HG02759 (cell line): ENCODE data around the gene NPDC1.
"Not testable (repeated sequence)": the region's sequence is repeated elsewhere in the genome, so short reads cannot be mapped to it uniquely, and the experiment has no call there.

Experiments used
- ATAC-seq: cut with Tn5 transposase; IDR thresholded peaks from one replicate; pipeline ENCODE4 v1.9.1; 2021; ENCODE audit warnings: mild to moderate bottlenecking, moderate library complexity; ENCODE audit not compliant: unreplicated experiment

NPDC1 gene

DNA sequence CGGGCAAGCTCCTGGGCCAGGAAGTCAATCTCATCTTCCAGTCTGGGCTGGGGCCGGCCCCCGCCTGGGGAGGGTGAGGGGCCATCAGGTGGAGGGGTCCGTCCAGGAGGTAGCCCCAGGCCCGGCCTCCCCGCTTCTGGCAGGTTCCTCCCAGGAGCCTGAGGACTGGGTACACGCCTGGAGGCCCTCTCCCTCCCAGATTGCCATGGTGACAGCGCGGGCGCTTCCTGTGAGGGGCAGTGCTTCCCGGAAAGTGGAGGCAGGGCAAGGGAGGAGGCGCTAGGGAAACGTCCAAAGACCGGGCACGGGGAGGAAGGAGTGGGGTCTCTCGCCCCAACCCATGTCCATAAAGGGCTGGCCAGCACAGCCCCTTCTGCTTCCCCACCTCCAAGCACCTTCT is 4.9 kb downstream of the NPDC1 start:
- ATAC-seq: no peak

DNA sequence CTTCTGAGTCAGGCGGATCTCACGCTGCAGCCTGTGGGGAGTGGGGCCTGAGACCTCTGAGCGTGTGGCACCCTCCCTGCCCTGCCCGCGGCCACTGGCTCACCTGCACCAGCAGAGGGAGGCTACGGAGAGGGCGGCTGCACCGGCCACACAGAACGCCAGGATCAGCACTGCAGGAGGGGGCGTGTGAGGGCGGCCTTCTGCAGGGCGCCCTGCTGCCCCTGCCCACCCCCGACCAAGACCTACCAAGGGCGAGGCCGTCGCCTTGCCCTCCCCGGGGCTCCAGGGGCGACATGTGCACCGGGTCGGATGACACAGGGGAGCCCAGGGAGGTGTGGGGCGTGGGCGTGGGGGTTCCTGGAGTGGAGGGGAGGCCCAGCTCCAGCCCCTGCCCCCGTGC is 5.4 kb downstream of the NPDC1 start:
- ATAC-seq: no peak

DNA sequence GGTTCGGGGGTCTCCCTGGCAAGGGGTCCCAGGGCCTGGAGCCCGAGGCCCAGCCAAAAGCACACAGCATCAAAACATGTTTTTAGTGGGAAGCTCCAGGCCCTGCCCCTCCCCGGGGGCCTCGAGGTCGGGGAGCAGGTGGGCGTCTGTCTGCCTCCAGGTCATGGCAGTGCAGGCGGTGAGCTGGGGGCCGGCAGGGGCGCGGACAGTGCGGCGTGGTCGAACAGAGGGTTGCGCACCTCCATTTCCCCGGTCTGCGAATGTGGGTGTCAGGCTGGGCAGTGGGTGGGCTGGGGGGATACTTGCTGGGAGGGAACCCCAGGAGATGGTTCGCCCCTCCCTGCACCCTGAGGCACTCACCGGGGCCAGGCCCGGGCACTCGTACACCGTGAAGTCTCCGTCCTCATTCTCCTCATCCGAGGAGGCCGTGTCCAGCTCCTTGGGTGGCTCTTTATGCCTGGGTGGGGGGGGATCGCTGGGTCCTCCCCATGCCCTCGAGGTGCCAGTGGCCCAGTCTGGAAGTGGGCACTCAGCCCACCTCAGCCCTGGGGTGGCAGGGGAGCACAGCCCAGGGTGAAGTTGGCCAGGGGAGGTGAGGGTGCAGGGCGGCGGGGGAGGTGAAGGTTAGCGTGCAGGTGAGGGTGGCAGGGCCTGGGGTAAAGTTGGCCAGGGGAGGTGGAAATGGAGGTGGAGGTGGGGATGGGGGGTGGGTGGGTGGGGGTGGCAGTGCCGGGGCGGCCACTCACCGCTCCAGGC is 6.2 kb downstream of the NPDC1 start:
- ATAC-seq: no peak

DNA sequence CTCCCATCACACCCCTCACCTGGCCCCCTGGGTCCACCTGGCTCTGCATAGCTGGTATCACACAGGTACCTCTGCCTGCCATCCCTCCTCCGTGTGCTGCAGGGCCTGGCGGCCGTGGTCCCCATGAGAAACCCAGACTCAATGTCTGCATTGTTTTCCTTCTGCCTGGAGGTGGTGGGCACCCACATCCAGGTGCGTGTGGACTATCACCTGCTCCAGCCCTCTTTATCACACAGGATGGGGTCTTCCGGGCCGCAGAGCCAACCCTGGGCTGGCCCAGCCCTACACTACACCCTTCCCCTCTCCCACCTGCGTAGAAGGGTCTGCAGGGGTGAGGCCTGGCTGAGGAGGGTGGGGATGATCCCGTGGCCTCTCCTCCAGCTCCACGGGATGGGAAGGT is 7.1 kb downstream of the NPDC1 start:
- ATAC-seq: no peak

DNA sequence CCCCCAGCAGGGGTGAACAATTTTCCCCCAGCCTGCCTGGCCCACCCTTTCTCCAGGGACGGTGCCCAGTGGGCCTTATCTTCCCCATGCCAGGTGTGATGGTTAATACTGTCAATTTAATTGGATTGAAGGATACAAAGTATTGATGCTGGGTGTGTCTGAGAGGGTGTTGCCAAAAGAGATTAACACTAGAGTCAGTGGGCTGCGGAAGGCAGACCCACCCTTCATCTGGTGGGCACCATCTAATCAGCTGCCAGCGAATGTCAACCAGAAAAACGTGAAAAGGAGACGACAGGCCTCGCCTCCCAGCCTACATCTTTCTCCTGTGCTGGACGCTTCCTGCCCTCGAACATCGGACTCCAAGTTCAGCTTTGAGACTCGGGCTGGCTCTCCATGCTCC is 8.5 kb downstream of the NPDC1 start:
- no peak for ATAC-seq

DNA sequence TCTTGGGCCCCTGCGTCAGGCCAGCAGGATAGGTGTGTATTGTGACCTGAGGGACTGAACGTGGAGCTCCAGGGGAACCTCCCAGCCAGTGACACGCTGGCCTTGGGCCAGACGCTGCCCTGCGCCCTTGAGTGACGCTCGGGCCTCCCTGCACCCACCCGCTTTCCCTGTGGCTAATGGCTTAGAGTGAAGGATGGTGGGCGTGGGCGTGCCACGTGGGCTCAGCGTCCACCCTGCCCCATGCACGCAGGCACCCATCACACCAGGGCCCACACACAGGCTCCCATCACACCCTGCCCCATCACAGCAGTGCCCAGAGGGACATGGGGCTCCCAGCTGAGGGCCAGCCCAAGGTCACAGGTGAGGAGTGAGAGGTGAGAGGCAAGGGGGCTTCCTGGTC is 8.9 kb downstream of the NPDC1 start:
- no peak for ATAC-seq

DNA sequence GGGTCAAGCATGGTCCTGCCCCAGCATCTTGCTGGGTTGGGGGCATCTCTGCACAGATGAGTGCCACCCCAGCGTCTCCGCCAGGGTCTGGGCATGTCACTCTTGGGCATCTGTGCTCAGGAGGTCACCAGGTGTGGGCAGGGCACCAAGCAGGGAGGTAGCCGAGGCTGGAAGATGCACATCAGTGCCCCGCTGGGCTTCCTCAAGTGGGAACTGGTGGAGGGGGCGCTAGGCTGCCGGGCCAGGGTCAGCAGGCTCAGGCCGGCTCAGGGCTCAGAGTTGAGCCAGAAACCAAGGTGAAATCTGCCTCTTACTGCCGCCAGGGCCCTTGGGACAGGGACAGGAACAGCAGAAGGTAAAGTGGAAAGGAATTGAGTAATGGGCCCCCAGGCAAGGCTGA is 10.0 kb downstream of the NPDC1 start:
- ATAC-seq: no peak

DNA sequence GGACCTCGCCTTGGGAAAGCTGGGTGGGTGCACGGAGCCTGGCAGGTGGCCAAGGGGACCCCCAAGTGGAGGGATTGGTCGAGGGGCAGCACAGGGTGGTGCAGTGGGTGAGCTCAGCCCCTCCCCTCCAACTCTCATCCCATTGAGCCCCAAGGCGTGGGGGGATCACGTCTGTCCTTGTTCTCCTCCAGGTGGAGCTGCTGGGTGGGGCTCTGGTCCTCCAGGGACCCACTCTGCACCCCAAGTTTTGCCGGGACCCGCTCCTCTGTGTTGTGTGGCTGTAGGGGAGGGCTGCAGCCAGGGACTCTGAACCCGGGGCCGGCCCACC is 10.5 kb downstream of the NPDC1 start:
- ATAC-seq: no peak

DNA sequence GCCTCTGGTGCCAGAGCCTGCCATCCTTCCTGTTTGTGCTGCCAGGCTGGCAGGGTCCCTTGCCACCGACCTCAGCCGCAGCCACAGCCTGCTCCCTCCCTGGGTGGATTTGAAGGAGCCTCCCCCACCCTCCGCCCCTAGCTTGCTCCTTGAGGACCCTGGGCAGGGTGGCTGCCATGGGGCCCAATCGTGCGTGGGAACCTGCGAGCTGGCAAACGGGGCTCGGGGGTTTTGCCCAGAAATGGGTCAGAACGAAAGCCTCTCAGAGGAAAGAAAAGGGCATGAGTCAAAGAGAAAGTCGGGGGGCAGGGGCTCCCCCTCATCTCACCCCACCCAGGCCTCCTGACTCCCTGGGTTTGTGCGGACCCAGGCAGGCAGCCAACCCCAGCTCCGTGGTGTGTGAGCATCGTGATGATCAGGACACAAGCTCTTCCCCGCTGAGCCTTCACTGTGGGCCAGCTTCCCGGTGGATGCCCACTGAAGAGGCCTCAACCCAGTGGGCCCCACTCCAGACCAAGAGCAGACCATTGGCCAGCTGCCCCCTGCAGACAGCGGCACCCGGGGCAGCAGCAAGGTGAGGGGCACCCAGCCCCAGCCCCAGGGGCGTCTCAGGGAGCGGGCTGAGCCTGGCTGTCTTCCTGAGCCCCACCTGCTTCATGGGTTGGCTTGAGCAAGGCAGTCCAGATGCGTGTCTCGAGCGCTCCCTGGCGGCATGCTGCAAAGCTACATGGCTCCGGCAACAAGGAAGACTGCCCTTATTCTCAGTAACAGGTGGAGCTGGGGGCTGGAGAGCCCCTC is 11.1 kb downstream of the NPDC1 start:
- peak; percentile 64 for ATAC-seq

DNA sequence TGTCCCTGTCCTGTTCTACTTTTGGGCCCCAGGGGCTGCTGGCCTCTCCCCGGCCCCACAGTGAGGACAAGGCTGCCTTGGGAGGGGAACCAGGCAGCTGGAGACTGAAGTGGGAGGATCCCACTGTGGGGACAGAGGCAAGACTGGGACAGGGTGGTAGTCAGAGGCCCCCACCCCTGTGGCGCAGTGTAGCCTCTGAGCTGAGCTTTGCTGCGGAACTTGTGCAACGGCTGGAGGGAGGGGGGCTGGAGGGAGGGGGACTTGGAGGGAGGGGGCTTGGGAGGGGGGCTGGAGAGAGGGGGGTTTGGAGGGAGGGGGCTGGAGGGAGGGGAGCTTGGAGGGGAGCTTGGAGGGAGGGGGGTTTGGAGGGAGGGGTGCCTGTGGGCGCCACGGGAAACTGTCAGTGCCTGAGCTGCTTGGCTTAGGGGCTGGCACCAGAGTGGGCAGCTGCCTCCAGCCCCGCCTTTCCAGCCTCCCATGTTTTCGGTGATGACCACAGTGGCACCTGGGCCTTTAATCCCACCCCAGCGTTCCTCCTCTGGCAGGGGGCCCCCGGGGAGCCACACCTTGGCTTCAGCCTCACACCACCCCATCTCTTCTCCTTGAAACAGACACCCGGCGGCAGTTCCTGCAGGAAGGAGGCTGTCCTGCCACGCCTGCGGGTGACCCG is 11.8 kb downstream of the NPDC1 start:
- ATAC-seq: peak; percentile 16

DNA sequence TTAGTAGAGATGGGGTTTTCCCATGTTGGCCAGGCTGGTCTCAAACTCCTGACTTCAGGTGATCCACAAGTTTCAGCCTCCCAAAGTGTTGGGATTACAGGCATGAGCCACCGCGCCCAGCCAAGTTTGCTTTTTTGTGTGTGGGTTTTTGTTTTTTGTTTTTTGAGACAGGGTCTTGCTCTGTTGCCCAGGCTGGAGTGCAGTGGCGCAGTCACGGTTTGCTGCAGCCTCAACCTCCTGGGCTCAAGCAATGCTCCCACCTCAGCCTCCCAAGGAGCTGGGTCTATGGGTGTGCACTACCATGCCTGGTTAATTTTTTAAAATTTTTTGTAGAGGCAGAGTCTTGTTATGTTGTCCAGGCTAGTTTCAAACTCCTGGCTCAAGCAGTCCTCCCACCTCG is 12.5 kb downstream of the NPDC1 start:
- ATAC-seq: not testable (repeated sequence)

DNA sequence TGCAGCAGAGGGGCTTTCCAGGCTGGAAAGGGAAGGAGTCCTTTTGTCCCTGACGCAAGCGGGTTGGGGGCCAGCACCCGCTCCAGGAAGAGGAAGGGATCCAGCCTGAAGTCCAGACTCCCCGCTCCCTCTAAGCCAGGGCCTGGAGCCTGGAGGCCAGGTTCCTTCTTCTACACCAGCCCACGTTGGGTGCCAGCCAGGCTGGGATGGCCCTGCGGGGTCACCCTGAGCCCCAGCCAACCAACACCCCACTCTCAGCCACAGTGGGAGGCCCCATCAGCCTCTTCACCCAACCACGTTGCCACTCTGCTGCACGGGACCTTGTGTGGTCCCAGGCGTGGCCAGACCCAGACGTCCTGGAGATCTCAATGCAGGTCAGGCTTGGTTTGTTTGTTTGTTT is 13.1 kb downstream of the NPDC1 start:
- no peak for ATAC-seq

DNA sequence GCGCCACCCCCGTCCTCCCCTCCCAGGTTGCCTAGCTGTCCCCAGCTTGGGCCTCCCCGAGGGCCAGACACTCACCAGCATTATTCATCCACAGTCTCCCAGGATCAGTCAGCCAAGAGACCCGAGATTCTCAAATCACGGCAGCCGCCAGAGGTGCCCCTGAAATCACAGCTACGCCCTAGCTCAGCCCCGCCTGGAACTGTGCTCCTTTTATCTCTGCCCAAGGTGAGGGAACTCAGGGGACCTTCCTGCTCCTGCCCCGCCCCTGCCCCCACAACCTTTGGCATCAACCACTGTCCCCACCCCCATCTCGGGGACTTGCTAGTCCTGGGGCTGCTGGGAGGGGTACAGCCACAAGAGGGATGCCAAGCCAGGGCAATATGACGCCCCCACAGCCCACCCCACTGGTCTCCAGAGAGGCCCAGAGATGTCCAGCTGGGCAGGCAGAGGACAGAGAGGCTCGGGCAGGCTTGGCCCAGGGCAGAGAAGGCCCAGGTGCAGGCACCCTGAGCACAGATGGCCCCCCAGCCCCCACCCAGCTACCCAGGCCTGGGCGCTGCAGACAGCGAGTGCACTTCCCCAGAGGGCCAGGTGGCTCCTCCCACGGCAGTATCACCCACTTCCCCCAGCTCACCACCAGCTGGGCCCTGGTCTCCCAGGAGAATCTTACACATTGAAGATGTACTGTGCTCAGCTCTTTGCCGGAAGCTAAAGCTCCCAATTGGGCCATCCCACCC is 13.9 kb downstream of the NPDC1 start, which contains the start of gene FUT7:
Gene FUT7 (minus strand): TSS at position 185 of the 737 bp plus-strand sequence. CDS start 97 bp downstream, at position 88.
- no peak for ATAC-seq

DNA sequence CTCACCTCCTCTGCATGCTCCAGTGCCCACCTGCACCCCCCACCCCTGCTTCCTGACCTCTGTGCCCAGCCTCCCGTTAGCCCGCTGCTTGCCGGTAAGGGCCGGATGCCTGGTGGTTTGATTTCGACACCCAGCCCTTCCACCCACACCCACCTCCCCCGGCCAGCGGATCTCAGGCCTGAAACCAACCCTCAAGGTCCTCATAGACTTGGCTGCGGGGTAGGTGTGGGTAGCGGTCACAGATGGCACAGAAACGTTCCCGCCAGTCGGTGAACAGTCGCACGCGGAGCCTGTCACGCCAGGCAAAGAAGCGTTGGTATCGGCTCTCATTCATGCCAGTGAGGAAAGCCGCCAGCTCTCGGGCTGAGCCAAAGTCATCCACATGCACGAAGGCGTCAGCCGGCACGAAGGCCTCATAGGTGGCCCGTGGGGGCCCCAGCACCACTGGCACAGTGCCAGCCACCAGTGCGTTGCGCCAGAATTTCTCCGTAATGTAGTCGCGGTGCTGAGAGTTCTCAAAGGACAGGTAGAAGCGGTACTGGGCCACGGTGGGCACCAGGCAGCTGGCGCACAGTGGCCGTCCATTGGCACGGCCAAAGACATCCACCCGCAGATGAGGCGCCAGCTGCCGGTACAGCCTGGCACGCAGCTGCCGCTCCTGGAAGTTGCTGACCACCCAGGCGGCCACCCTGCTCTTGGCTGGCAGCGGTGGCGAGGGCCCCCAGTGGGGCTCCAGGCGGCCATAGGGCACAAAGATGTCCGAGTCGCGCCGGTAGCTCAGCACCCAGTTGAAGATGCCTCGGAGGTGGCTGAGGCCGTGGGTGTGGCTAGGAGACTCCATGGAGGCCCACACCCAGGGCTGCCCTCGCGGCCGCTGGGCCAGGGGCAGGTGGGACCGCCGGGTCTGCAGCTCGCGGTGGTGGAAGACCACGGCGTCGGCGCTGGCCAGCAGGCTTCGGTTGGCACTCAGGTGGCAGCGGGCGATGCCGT is 15.1 kb downstream of the NPDC1 start:
- no peak for ATAC-seq

DNA sequence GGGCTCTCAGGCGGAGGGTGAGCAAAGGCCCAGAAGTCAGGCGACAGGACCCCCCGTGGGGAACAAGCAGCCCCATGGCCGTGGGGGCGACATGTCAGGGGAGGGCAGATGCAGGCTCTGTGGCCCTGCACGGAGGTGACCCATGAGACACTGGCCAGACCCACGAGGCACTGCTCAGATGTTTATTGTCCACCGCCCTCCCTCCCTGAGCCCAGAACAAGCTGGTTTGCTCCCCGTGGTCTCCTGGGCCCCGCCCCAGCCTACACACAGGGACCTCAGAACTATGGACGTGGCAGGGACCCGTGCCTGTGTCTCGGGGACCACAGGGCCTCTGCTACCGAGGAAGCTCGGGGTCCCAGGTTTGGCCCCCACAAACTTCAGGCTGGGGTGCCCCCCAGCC is 16.0 kb downstream of the NPDC1 start:
- no peak for ATAC-seq

DNA sequence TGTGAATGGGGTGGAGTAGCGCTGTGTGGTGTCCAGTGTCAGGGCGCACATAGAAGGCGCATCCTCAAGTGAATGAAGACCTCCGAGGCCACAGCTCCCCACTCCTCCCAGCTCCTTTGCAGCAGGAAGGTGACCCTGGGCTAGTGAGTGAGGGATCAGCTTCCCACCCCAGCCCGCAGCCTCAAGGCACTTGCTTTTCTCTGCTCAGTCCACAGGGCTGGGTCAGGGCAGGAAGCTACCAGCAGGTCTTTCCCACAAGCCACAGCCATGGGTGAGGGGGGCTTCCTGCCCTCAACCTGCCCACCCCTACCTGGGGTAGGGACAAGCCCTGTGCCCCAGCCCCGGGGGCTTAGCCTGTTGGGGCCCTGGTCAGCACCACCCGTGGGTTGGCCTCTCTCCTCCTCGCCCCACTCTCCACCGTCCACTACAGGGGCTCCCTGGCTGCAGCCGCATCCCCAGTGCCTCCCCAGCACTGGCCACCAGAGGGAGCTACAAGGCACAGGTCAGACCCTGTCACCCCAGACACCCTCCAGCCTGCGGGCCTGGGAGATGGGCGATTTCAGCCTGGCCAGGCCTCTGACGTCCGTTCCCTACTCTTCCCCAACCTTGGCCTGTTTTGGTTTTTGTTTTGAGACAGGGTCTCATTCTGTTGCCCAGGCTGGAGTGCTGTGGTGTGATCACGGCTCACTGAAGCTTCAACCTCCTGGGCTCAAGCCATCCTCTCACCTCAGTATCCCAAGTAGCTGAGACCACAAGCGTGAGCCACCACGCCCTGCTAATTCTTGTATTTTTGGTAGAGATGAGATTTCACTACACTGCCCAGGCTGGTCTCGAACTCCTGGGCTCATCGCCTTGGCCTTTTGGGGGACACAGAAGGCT is 16.7 kb downstream of the NPDC1 start:
- ATAC-seq: no peak

DNA sequence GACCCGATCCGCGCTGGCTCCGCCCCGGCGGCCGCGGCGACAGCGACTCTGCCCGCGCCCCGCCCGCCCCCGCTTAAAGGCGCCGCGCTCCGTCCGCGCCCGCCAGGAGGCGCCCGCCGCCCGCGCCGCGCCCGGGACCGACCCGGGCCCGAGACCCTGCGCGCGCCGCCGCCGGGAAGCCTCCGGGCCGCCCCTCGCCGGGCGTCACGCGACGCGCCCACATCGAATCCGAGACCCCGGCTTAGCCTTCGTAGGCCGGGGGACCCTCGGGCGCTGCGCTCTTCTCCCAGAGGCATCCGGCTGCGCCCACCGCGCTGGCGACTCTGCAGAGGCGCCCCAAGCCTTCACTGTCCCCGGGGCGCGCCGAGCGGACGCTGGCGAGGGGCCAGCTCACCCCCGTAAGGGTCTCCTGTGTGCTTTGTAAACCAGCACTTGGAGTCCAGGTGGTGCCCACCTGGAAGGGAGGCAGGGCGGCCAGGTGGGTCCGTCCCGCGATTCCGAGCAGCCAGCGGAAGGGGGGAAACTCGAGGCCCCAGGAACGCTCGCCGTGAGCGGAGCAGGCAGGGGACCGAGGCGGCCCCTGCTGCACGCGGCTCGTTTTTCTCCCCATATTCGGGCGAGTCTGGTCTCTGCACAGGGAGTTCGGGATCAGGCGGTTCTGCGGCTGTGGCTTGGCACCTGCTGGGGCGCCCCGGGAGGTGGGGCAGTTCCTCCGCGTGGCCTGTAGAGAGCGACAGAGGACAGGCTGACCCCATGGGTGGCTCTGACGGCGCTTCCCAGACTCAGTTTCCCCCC is 17.5 kb downstream of the NPDC1 start:
- ATAC-seq: peak; percentile 58
